Panc1 (cell line): ENCODE results near the gene OXCT1. TPM values are rescaled to one million over a fixed set of nuclear protein-coding genes. Genes with fewer than 3 reads are reported as not detected.

Experiments used
- ATAC-seq: fragments of 200-7000 bp; cut with Tn5 transposase; 2 replicates; pipeline ENCODE4 v1.9.1; 2020; ENCODE audit warnings: mild to moderate bottlenecking, moderate library complexity
- BruUV-seq: library from RNA; stranded (reverse); fragments of 400-500 nt; replicated peaks from 2 replicates; lab custom pipeline; 2021; lab: Mats Ljungman, UMichigan
- CTCF ChIA-PET: fragments of 300-600 bp; sonication (Branson Sonifier 250); formaldehyde crosslinking; loops from one replicate; lab custom pipeline; 2022; ENCODE audit warnings: antibody characterized with exemption; lab: Charles Lee
- POLR2A ChIA-PET: fragments of 300-600 bp; sonication (Branson Sonifier 250); formaldehyde crosslinking; loops from one replicate; lab custom pipeline; 2022; ENCODE audit warnings: antibody characterized with exemption; lab: Charles Lee
- DNase-seq: peaks from one replicate; pipeline ENCODE4 v3.0.0-alpha.2; 2010; ENCODE audit warnings: low read depth, low spot score
- H3K27ac ChIP-seq: 2 replicates; pipeline ENCODE4 v1.5.1; 2011; ENCODE audit warnings: mild to moderate bottlenecking, low read length, inconsistent platforms
- H3K27me3 ChIP-seq: fragments of 200-500 bp; sonication (Bioruptor generic); 2 replicates; pipeline ENCODE4 v1.6.0; 2014; ENCODE audit warnings: low read length, inconsistent platforms; ENCODE audit not compliant: control insufficient read depth, insufficient read depth
- H3K36me3 ChIP-seq: fragments of 200-500 bp; sonication (Bioruptor generic); 2 replicates; pipeline ENCODE4 v1.5.1; 2014; ENCODE audit warnings: inconsistent platforms, mild to moderate bottlenecking, low read length, moderate library complexity; ENCODE audit not compliant: control insufficient read depth, insufficient read depth
- H3K4me1 ChIP-seq: 2 replicates; pipeline ENCODE4 v1.5.1; 2011; ENCODE audit warnings: inconsistent platforms, mild to moderate bottlenecking, low read length, moderate library complexity; ENCODE audit not compliant: control insufficient read depth, insufficient read depth
- H3K4me3 ChIP-seq, 2 experiments: 2 replicates each; pipeline ENCODE4 v1.5.1; 2011 to 2012; ENCODE audit warnings: low read depth in 2 of 2, low read length in 2 of 2, mild to moderate bottlenecking in 2 of 2, inconsistent platforms in 1 of 2, moderate library complexity in 1 of 2
- H3K9me3 ChIP-seq: fragments of 200-500 bp; sonication (Bioruptor generic); 2 replicates; pipeline ENCODE4 v1.5.1; 2014; ENCODE audit warnings: low read depth, mild to moderate bottlenecking, inconsistent platforms, low read length, moderate library complexity; ENCODE audit not compliant: control insufficient read depth, insufficient read depth
- CTCF ChIP-seq: fragments of 450-650 bp; IDR thresholded peaks from 2 replicates; pipeline ENCODE4 v1.5.1; 2017; ENCODE audit warnings: mild to moderate bottlenecking
- POLR2AphosphoS5 ChIP-seq: IDR thresholded peaks from 2 replicates; pipeline ENCODE4 v1.6.1; 2012; ENCODE audit warnings: mild to moderate bottlenecking, low read depth, low read length, moderate library complexity
- REST ChIP-seq, 2 experiments: IDR thresholded peaks; 2 replicates each; pipeline ENCODE4 v1.6.1; 2011 to 2012; ENCODE audit warnings: low read depth in 2 of 2, control low read depth in 1 of 2, low read length in 1 of 2, mild to moderate bottlenecking in 1 of 2, moderate library complexity in 1 of 2; ENCODE audit not compliant: insufficient read depth in 1 of 2
- SIN3A ChIP-seq: IDR thresholded peaks from 2 replicates; pipeline ENCODE4 v1.6.1; 2012; ENCODE audit warnings: low read depth, mild to moderate bottlenecking, low read length, moderate library complexity, borderline replicate concordance; ENCODE audit not compliant: insufficient read depth
- TCF7L2 ChIP-seq: IDR thresholded peaks from 2 replicates; pipeline ENCODE4 v1.6.1; 2011; ENCODE audit warnings: mild to moderate bottlenecking, low read depth, low read length, inconsistent platforms
- in situ Hi-C: cut with HindIII; loops from 2 replicates; pipeline ENCODE4 v1.10.0; 2016; ENCODE audit warnings: low sequenced_read_pairs, low pct_unique_long_range_greater_than_20kb
- intact Hi-C: fragments of 100-400 bp; cut with micrococcal nuclease; formaldehyde crosslinking; loops from one replicate; pipeline ENCODE4 v1.10.0; 2022; ENCODE audit not compliant: unreplicated experiment
- total RNA-seq: library from RNA; stranded (reverse); gene quantifications from one replicate; pipeline ENCODE4 v1.2.1, GENCODE V29; 2021; ENCODE audit not compliant: unreplicated experiment

Gene OXCT1
- total RNA-seq, 1 experiment from 2014 or later: 10.5 TPM

- no peaks in the 10 kb centered on the region for H3K9me3 ChIP-seq
- no peaks in the 10 kb centered on the region for H3K36me3 ChIP-seq
- in situ Hi-C loops: no loop called here
- TF ChIP-seq SIN3A (no peak), REST (IDR thresholded peaks at IDR 0.05; ENCODE audit: insufficient read depth in 1 of 2, low read depth in 2 of 2, low read length in 1 of 2) (no peak), CTCF (no peak), TCF7L2 (no peak), POLR2AphosphoS5 (no peak)
- DNase-seq: no peak
- no peaks in the 10 kb centered on the region for H3K4me1 ChIP-seq
- CTCF ChIA-PET: no interaction called here
- no peak for ATAC-seq
- POLR2A ChIA-PET: no interaction called here
- H3K27ac ChIP-seq: no peak overlapping the region
- intact Hi-C loops: no loop called here
- BruUV-seq: no TSS peak
- peaks cover 14% of the 10 kb centered on the region for H3K27me3 ChIP-seq
- H3K4me3 ChIP-seq: no peak overlapping the region
Observed at GRCh38 chr5:41896230-41896629, 26.0 kb upstream of the OXCT1 start.

GRCh38 chr5:41893074-41893851 lies 23.0 kb upstream of the OXCT1 start:
- H3K27me3 ChIP-seq: peaks cover 14% of the 10 kb centered on the region
- DNase-seq: no peak
- no peak for TF ChIP-seq POLR2AphosphoS5
- no peak for TF ChIP-seq CTCF
- POLR2A ChIA-PET: no interaction called here
- CTCF ChIA-PET: no interaction called here
- no peaks in the 10 kb centered on the region for H3K9me3 ChIP-seq
- H3K27ac ChIP-seq: no peak overlapping the region
- BruUV-seq: no TSS peak
- H3K4me1 ChIP-seq: no peaks in the 10 kb centered on the region
- intact Hi-C loops: no loop called here
- in situ Hi-C loops: no loop called here
- H3K36me3 ChIP-seq: no peaks in the 10 kb centered on the region
- H3K4me3 ChIP-seq: no peak overlapping the region
- no peak for ATAC-seq
